HepG2 (cell line): ENCODE data around the gene NKD1. TPM values are rescaled to one million over a fixed set of nuclear protein-coding genes. Genes with fewer than 3 reads are reported as not detected.

ENCODE experiments used
- FOXC1 ChIP-seq: sonication (generic); formaldehyde crosslinking; IDR thresholded peaks from 2 replicates; pipeline ENCODE4 v1.8.0; 2022; ENCODE audit warnings: mild to moderate bottlenecking, missing genetic modification reagents, borderline replicate concordance
- MBD4 ChIP-seq: IDR thresholded peaks from 2 replicates; pipeline ENCODE4 v1.6.1; 2012; ENCODE audit warnings: low read length, inconsistent platforms, borderline replicate concordance
- MXD1 ChIP-seq: sonication (generic); formaldehyde crosslinking; IDR thresholded peaks from 2 replicates; pipeline ENCODE4 v1.4.0; 2020; ENCODE audit warnings: mild to moderate bottlenecking, missing genetic modification reagents
- PRDM4 ChIP-seq: sonication (generic); formaldehyde crosslinking; IDR thresholded peaks from 2 replicates; pipeline ENCODE4 v1.9.0; 2021; ENCODE audit warnings: missing genetic modification reagents, borderline replicate concordance
- SOX6 ChIP-seq, 2 experiments: fragments of 450-650 bp in 1 of 2; sonication (generic) in 1 of 2; formaldehyde crosslinking in 1 of 2; IDR thresholded peaks; 2 replicates each; pipeline versions ENCODE4 v1.4.0 to v1.6.1; 2017 to 2020; ENCODE audit warnings: antibody characterized with exemption in 1 of 2, mild to moderate bottlenecking in 1 of 2, missing genetic modification reagents in 1 of 2
- ZBTB10 ChIP-seq: sonication (generic); formaldehyde crosslinking; IDR thresholded peaks from 2 replicates; pipeline ENCODE4 v1.4.0; 2020; ENCODE audit warnings: missing genetic modification reagents, borderline replicate concordance
- ZFP36 ChIP-seq: fragments of 150-350 bp; IDR thresholded peaks from 2 replicates; pipeline ENCODE4 v1.6.1; 2018; ENCODE audit warnings: borderline replicate concordance, low read length, low read depth; ENCODE audit not compliant: partially characterized antibody
- ZFYVE20 ChIP-seq: sonication (generic); formaldehyde crosslinking; IDR thresholded peaks from 2 replicates; pipeline ENCODE4 v1.8.0; 2023; ENCODE audit warnings: low read depth, mild to moderate bottlenecking, moderate library complexity, missing genetic modification reagents, borderline replicate concordance
- ZMAT5 ChIP-seq: sonication (generic); formaldehyde crosslinking; IDR thresholded peaks from 2 replicates; pipeline ENCODE4 v1.5.0; 2020; ENCODE audit warnings: mild to moderate bottlenecking, low read depth, missing genetic modification reagents, borderline replicate concordance
- ZNF138 ChIP-seq: sonication (generic); formaldehyde crosslinking; IDR thresholded peaks from 2 replicates; pipeline ENCODE4 v1.5.0; 2020; ENCODE audit warnings: mild to moderate bottlenecking, low read depth, missing genetic modification reagents
- polyA plus RNA-seq, 8 experiments: library from polyadenylated mRNA; depleted of rRNA in 3 of 8; stranded (reverse) in 7 of 8; unstranded in 1 of 8; fragments of >200 nt; fragmentation: Illumina TruSeq in 4 of 8; extraction: Trizol in 4 of 8; gene quantifications; 2 replicates each; pipeline versions ENCODE4 v1.2.1 to v1.2.3, GENCODE V29; 2011 to 2016; ENCODE audit warnings: low read depth in 4 of 8, missing spikeins in 1 of 8, mixed read lengths in 1 of 8; ENCODE audit not compliant: insufficient read depth in 1 of 8
- total RNA-seq, 5 experiments: library from RNA; depleted of rRNA; stranded (reverse); fragments of >200 nt; fragmentation: Illumina TruSeq; extraction: Trizol; gene quantifications; 2 replicates each; pipeline ENCODE4 v1.2.3, GENCODE V29; 2016; ENCODE audit warnings: low read depth in 1 of 5
- TF ChIP-seq, protein P1 (sequence below): sonication (generic); formaldehyde crosslinking; IDR thresholded peaks from 2 replicates; pipeline ENCODE4 v1.5.0; 2020; ENCODE audit warnings: mild to moderate bottlenecking, missing genetic modification reagents
- TF ChIP-seq, protein P2 (sequence below): sonication (generic); formaldehyde crosslinking; IDR thresholded peaks from 2 replicates; pipeline ENCODE4 v1.4.0; 2020; ENCODE audit warnings: missing genetic modification reagents

The NKD1 gene
- total and polyA plus RNA-seq, 2 of the 13 experiments (the other 11 are each of a cell fraction or from before 2014, with no cell fraction given) = 70.4 to 121 TPM

DNA sequence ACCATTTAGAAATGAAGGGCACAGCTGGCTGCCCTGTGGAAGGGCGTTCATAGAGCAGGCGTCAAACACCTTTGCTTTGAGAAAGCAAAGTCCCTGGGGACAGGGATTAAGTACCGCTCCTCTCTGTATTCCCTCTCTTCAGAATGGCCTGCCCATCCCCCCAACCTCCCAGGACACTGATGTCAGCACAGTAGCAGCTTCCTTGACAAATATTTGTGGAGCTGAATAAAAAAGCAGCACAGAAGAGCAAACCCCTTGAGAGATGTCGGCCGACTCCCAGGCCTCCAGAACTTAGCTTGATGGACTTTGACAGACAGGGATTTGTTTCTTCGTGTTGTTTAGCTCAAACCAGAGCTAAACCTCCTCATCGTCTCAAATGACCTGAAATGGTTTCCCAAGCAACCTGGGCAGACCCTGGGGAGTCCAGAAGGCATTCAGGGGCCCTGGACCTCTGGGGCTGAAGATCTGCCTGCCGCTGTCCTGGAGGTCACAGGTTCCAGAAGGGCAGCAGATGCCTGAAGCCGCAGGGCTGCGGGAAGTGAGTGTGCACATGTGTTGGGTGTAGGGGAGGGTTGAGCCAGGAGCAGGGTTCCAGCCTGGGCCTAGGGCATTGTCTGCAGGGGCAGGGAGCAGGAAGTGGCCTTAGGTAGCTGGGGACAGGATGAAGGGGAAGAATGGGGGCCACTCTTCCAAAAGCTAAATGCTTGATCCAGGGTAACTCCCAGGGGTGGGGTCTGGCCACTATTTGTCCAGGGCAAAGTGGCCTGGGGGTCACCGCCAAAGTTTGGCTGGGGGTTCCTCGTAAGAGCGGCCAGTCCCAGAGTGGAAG, 42.3 kb upstream of the NKD1 start (continued):
- no peak for TF ChIP-seq ZBTB10 (CRISPR knock-in tag)
- no peak for TF ChIP-seq SOX6 (IDR thresholded peaks at IDR 0.05)
- no peak; the same call in 1 of the 2 replicates for TF ChIP-seq SOX6 (CRISPR knock-in tag; IDR thresholded peaks at IDR 0.05)
- peak; percentile 49; the same call in 1 of the 2 replicates for TF ChIP-seq MXD1 (CRISPR knock-in tag)
- TF ChIP-seq MBD4 = no peak
- no peak for TF ChIP-seq FOXC1 (CRISPR knock-in tag)
- TF ChIP-seq ZMAT5 (CRISPR knock-in tag) = no peak
- TF ChIP-seq ZFYVE20 = no peak
- no peak for TF ChIP-seq ZFP36
- TF ChIP-seq PRDM4 (CRISPR knock-in tag) = no peak
- TF ChIP-seq, protein P1, sequence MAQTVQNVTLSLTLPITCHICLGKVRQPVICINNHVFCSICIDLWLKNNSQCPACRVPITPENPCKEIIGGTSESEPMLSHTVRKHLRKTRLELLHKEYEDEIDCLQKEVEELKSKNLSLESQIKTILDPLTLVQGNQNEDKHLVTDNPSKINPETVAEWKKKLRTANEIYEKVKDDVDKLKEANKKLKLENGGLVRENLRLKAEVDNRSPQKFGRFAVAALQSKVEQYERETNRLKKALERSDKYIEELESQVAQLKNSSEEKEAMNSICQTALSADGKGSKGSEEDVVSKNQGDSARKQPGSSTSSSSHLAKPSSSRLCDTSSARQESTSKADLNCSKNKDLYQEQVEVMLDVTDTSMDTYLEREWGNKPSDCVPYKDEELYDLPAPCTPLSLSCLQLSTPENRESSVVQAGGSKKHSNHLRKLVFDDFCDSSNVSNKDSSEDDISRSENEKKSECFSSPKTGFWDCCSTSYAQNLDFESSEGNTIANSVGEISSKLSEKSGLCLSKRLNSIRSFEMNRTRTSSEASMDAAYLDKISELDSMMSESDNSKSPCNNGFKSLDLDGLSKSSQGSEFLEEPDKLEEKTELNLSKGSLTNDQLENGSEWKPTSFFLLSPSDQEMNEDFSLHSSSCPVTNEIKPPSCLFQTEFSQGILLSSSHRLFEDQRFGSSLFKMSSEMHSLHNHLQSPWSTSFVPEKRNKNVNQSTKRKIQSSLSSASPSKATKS (CRISPR knock-in tag) = no peak
- peak; percentile 40; the same call in 1 of the 2 replicates for TF ChIP-seq ZNF138 (CRISPR knock-in tag)
- TF ChIP-seq, protein P2, sequence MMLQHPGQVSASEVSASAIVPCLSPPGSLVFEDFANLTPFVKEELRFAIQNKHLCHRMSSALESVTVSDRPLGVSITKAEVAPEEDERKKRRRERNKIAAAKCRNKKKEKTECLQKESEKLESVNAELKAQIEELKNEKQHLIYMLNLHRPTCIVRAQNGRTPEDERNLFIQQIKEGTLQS (CRISPR knock-in tag) = peak; percentile 81
